GM21526 (cell line): ENCODE results near the gene DTD2.
"Not testable (repeated sequence)": the region's sequence is repeated elsewhere in the genome, so short reads cannot be mapped to it uniquely, and the experiment has no call there.

Source experiments
- ATAC-seq: cut with Tn5 transposase; IDR thresholded peaks from one replicate; pipeline ENCODE4 v1.9.1; 2021; ENCODE audit warnings: moderate library complexity; ENCODE audit not compliant: unreplicated experiment, low FRiP score

Gene DTD2

DNA sequence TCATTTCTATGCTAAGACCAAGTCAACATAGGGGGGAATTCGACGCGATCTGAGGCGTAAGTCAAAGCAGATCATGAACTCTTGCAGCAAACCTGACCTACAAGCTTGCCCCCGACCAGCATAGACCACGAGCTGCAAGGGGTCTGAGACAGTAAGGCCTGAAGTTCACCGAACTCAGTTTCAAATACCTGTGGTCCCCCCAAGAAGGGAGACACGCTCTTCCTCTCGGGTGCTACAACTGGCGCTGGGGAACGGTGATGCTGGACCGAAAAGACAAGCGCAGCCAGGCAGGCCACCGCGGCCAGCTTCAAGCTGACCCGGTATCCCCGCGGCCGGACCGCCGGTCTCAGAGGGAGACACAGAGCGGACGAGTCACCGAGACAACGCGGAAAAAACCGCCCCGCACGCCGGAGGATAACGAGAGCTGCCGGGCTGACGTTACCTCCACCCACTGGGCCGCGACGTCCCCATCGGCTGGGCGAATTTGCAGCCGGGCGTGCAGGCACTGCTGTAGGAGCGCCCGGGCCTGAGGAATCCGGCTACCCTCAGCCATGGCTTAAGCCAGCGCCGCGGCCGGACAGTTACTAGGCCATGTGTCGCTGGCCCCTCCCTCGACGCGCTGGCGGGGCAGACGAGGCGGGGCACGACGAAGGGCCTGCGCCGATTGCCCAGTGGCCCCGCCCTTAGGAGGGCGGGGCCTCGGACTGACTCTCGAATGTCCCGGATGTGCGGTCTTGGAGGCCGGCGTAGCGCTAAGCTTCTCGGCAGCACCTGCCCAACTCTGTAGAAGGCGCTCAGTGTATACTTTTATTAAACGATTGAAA is at the start of gene DTD2:
Gene DTD2, minus strand, starts transcription at position 666 of the 824 bp plus-strand sequence. Its CDS starts 113 bp downstream, at position 553.
- ATAC-seq, result peak; percentile 96

DNA sequence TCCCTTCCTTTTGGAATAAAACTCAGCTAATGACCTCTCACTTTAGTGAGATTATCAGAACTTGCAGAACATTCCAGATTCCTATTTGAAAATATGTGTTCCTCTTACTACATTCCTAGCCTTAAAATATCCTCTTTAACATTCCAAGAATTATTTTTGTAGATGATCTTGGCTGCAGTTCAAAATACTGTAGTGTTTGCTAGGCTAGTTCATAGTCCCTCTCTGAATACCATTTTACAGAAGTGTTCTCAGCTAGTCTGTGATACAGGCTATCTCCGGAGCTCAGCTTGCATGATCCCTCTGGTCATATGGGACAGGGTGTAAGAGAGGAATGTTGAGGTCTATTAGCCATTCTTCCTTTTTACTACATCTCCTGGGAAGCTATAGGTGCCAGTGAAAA is 48.1 kb upstream of the DTD2 start:
- ATAC-seq, result no peak

DNA sequence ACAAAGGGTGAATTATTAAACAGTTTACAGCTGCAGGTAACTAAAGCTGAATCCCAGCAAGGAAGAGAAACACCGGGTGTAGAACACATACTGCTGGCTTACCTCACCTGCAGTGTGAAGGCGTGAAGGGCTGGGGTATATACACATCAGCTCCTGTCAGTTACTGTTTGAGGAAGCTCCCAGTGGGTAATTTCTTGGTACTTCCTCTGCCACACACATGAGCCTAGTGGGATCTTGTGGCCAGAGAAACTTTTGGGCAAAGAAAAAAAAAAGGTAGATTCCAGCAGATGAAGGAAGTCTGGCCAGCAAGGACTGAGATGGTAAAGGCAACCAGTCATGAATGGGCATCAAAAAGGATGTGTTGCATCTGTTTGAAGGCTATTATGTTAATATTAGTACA is 44.6 kb upstream of the DTD2 start:
- ATAC-seq, result no peak

DNA sequence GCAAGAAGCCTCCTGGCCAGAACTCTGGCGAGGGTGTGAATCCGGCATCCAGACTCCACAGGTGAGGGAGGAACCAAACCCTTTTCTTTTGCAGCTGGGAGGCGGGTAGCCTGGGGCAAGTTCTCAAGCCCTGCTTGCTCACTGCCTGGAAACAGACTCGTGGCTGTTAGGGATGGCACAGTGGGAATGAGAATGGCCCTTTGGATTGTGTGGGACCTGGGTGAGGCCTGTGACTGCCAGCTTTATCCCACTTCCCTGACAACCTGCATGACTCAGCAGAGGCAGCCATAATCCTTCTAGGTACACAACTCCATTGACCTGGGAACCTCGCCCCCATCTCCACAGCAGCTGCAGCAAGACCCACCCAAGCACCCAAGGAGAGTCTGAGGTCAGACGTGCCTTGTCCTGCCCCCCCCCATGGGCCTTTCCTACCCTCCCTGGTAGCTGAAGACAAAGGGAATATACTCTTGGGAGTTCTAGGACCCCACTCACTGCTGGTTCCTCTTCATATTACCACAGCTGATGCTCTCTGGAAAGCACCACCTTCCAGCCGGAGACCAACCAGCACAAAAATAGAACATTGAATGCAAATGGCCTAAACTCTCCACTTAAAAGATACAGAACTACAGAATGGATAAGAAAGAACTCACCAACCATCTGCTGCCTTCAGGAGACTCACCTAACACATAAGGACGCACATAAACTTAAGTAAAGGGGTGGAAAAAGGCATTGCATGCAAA is 35.6 kb upstream of the DTD2 start:
- no peak for ATAC-seq

DNA sequence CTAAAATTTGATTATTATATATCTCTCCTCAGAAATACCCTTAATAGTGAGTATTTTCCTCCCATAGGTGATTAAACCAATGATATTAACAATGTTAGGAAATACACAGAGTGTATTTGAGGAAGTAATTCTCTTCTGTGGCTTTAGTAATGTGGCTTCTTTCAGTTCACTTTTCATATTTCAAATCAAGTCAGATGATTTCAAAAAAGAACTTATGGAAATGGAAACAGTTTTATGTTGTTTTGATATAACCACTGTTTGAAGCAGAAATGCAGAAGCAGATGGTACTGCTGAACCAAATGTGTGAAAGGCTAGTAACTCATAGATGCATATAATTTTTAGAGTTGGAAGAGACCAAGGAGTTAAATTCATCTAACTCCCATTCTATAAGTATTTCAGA is 32.4 kb upstream of the DTD2 start:
- peak; percentile 84 for ATAC-seq

DNA sequence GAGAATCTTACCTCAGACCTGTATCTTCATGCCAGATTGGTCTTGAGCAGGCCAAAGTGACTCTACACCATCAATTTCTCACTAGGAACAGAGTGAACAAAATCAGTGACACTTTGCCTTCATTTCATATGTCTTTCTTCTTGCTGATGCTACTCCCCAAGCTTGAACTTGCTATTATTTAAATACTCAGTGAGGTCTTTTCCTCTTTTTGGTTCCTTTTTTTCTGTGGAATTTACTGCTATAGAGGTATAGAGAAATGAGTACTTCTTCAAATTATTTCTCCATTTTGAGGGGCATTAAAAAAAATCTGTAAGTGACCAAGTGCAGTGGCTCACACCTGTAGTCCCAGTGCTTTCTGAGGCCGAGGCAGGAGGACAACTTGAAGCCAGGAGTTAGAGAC is 30.6 kb upstream of the DTD2 start, which contains the start of gene GPR33:
Gene GPR33, minus strand, starts transcription at position 154 of the 400 bp plus-strand sequence. CDS start 4,074 bp downstream, outside the sequence.
- ATAC-seq, result no peak

DNA sequence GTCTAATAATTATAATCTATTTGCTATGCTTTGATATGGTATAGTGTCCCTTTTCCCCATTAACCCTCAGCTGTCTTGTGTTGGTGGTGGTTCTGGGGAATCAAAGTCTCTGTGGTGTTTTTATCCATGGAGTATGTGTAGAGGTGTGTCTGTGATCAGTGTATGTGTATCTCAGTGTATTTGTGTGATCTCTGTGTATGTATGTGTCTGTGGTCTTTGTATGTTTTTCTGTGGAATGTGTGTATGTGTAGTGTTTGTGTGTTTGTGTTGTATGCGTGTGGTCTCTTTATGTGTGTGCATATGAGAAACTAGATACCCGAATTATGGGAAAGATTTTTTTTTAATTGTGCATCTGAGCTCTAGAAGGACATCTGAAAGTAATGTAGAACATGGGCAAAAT is 29.5 kb upstream of the DTD2 start:
- no peak for ATAC-seq

DNA sequence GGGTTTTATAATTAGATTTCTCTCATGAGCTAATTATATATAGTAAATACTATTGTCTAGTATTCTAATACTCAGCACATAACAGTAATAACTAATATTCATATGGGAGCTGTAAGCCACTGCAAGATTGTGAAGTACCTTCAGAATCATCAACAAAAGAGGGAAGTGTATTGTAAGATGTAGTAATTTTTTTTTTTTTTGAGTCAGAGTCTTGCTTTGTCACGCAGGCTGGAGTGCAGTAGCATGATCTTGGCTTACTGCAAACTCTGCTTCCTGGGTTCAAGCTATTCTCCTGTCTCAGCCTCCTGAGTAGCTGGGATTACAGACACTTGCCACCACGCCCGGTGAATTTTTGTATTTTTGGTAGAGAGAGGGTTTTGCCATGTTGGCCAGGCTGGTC is 27.4 kb upstream of the DTD2 start:
- no peak for ATAC-seq

DNA sequence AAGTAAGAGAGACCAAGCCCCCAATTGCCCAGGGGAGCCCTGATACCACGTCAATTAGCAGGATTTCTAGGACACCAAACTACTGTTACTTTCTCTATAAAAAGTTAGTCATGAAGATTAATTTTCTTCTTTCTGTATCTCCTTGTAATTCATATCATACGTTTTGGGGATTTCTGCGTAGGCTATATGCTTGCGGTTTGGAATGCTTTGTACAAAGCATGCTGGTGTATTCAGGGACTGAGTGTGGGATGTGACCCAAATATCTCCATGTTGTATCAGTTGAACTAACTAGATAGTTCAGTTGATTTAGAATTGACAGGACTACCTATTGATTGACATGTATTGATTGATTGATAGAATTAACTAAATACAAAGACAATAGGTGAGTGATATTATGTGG is 22.9 kb upstream of the DTD2 start:
- no peak for ATAC-seq

DNA sequence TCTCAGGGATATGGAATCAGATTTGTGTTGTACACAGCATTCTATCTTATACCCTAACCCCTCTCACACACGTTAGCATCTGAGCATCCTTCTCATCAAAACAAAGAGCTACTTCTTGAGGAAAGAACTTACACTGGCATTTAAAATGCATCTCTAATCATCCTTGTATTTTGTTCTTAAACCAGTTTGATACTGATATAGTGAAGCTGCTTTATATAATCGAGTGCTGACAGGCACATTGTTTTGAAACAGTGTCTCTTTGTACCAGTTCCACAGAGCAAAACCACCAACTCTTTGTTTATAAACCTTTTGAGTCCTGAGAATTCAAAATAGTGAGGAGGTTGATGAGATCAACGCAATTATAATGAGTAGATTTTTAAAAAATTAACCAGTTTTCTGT is 21.7 kb upstream of the DTD2 start:
- ATAC-seq, result no peak

DNA sequence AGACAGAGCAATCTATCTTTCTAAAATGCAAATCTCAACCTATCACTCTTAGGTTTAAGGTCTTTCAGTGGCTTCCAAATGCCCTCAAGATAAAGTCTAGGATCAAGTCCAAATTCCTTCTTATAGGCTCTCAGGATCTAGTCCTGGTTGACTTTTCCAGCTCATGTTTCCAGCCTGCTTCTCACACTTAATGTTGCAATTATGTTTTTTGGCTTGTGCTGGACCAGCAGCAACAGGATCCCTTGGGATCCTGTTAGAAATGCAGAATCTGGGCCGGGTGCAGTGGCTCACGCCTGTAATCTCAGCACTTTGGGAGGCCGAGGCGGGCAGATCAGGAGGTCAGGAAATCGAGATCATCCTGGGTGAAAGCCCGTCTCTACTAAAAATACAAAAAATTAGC is 19.9 kb upstream of the DTD2 start:
- no peak for ATAC-seq

DNA sequence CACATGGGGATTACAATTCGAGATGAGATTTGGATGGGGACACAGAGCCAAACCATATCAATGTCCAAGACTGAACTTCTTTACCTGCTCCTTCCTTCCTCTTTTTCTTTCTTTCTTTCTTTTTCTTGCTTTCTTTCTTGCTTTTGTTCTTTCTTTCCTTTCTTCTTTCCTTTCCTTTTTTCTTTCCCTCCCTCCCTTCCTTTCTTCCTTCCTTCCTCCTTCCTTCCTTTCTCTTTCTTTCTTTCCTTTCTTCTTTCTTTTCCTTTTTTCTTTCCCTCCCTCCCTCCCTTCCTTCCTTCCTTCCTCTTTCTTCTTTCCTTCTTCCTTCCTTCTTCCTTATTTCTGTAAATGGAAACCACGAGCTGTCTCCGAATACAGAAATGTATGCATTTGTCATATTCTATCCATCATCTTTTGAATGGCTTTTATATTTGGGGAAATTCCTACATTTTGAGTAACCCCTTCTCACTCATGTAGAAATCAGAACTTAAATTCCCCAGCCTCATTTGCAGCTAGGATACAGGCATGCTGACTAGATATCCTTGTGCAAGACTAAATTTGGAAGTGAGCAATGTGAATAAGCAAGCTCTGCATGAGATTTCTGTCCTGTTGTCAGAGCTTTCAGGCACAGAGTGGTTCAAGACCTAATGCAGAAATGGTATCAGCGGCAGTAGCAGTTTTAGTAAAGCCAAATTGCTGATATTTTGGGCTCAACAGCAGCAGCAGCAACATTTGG is 19.0 kb upstream of the DTD2 start:
- ATAC-seq, result no peak

DNA sequence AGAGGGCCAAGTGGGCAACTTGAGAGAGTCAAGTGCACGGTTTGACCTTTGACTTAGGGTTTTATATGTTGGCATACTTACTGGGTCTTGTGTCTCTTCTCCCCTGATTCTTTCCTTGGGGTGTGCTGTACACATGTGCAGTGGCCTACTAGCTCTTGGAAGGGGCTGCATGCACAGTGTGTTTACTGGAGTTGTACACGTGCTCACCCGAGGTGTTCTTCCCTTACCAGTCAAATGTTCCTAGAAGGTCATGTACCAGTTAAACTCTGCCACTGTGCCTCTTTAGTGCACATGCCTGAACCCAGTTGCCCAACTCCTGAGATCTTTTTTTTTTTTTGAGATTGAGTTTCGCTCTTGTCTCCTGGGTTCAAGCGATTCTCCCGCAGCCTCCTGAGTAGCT is 9.2 kb upstream of the DTD2 start:
- ATAC-seq, result no peak

DNA sequence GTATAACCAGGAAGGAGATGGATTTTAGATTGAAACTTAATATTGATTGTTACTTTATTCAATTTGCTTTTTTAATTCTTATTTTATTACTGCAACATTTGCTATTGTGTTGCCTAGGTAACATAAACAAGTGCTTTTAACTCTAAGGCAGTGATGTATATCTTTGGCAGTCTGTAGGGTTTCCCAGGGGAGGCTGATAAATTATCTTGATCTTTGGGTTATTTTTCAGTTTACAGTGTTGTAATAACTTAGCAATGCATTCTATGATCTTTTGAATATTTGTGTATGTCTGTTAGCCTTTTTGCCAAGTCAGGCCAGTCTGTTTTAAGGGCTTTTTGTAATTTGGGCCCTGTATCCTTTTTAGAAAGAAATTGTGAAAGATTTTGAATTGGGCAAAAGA is 7.8 kb upstream of the DTD2 start:
- ATAC-seq, result no peak

DNA sequence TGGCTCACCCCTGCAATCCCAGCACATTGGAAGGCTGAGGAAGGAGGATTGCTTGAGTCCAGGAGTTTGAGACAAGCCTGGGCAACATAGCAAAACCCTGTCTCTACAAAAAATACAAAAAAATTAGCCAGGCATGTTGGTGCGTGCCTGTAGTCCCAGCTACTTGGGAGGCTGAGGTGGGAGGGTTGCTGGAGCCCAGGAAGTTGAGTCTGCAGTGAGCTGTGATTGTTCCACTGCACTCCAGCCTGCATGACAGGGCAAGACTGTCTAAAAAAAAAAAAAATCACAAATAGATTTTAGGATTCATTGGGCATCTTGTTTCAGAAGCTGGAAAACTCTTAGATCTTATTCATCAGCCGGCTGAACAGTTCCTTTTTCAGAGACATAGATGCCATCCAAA is 5.1 kb upstream of the DTD2 start:
- ATAC-seq, result not testable (repeated sequence)

DNA sequence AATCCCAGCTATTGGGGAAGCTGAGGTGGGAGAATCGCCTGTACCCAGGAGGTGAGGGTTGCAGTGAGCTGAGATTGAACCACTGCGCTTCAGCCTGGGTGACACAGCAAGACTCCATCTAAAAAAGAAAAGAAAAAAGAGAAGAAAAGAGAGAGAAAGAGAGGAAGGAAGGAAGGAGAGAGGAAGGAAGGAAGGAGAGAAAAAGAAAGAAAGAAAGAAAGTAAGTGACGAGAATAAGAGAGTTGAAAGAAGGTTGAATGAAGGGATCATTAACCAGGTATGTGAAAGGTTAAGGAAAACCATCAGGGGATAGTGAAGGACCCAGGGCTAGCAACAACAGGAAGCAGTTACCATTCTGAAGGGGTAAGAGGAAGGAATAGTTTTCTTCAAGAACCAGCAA is 4.2 kb upstream of the DTD2 start:
- ATAC-seq, result no peak

DNA sequence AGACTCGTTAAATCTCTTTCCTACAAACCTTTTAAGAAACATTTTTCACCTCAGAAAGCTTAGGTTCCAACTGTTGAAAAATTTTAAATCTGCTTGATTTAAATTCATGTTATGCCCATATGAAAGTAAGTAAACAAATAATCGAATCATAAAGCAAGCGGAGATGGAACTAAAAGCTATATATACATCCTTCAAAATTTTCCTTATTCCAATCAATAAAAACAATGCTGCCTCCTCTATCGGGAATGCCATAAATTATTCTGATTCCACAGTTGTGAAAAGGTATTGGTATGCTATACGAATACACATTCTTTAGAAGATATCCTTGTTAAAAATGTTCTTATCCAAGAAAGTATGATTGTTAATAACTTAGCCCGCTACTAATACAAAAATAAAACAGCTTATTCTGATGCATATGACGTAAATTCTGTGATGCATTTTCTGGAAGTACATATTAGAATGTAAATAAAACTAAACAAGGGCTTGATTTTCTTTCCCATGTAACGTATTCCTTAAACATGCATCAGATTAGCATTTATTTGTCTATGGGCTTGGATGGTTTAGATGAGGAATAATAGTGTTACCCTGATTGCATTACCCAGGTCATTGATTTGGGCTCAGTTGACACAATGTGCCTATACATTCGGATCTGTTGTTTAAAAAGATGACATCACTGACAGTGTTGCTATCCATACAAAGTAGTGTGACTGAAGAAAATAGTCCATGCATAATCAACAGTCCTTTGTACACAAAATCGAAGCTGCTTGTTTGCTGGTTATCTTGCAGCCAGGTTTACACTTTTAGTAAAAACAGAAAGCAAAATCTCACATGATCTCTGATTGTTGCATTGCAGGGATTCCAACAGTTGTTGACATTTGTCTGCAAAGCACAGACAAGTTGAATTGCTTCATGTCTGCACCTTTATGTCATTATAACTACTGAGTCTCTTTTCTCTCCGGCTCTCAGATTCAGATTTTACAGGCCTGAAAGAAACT is 656 bp upstream of the DTD2 start:
- ATAC-seq, result peak; percentile 5

DNA sequence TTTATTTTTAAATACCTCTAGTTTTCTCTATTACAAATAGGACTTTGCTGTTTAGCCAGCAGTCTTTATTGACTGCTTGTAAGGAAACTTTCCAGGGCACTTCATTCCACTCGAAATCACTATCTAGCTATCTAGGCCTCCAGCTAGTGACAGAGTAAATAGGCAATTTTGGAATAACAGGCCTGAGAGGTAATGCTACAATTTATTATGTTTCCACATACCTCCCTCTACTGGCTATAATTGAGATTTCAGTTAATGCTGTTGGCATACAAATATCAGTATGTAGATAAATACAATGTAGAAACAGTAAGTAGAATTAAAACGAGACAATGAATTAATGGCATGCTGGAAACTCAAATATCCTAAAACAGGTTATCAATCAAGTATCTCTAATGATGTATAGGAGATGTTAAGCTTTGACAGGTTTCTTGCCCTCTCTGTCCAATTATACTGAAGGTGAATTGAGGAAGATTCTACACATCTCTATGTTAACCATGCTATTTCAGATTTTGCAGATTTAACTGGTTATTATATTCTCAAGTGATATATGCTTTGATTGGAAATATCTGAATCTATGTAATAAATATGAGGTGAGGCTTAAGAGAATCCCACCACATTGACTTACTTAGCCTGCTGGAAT is 7.2 kb downstream of the DTD2 start:
- ATAC-seq, result no peak

DNA sequence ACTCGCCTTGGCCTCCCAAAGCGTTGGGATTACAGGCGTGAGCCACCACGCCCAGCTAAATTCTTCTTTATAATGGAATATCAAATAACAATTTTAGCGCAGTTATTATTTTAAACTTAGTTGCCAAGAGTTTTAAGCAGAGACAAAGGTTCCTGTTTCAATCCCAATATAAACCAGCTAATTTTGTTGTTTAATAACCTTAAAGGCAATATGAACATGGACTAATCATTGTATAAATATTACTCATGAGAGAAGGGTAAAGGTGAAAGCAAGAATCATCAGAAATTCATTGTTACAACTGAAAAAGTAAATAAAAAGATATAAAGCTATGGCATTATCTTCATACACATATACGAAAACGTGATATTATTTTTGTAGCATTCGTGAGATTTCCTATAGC is 8.2 kb downstream of the DTD2 start:
- ATAC-seq, result no peak

DNA sequence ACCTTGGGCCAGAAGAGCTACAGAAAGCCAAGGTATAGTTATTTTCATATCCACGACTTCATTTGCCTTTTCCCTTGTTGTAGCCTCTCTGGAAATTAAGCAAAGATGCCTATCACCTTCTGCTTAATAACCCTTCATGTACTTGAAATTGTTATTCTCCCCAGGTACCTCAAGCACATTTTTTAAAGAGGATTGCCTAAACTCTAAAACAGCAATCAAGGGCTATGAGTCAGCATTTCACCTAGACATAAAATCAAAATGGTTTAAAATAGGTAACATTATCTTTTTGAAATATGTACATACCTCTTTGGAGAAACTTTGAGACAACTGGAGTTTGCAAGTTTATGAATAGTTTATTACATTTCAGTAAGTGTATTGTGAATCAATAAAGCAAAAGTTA is 11.6 kb downstream of the DTD2 start:
- no peak for ATAC-seq
